Thyroid gland (tissue), 4 donors: ENCODE data around the gene ANKRD27.

ENCODE experiments used
- CTCF ChIP-seq, 6 experiments: fragments of 200-600 bp in 3 of 6; fragments of 450-650 bp in 3 of 6; sonication (generic) in 3 of 6; IDR thresholded peaks; one replicate each; pipeline ENCODE4 v1.5.1; 2016 to 2019; ENCODE audit warnings: antibody characterized with exemption in 6 of 6, mild to moderate bottlenecking in 2 of 6, inconsistent platforms in 1 of 6, moderate library complexity in 1 of 6
- POLR2A ChIP-seq, 2 donors: fragments of 450-650 bp; IDR thresholded peaks; one replicate each; pipeline ENCODE4 v1.6.1; 2017; ENCODE audit warnings: antibody characterized with exemption in 2 of 2, mild to moderate bottlenecking in 2 of 2, moderate library complexity in 1 of 2

GRCh38 chr19:32622002-32622401 lies 53.0 kb downstream of the ANKRD27 start:
- TF ChIP-seq CTCF (IDR thresholded peaks at IDR 0.05) (no peak), POLR2A (IDR thresholded peaks at IDR 0.05) (no peak)
